GM12874 (cell line): ENCODE measurements around the gene EDAR.

Experiments used
- CTCF ChIP-seq: IDR thresholded peaks from 2 replicates; pipeline ENCODE4 v1.5.1; 2011; ENCODE audit warnings: low read depth, mild to moderate bottlenecking, control low read depth, low read length, moderate library complexity; ENCODE audit not compliant: insufficient read depth

EDAR gene

GRCh38 chr2:109017017-109017416 lies 28.0 kb upstream of the EDAR start:
- no peak for TF ChIP-seq CTCF

GRCh38 chr2:109016376-109016775 lies 27.4 kb upstream of the EDAR start:
- TF ChIP-seq CTCF: no peak

- no peak for TF ChIP-seq CTCF
These were observed 25.5 kb upstream of the EDAR start for GRCh38 chr2:109014476-109014875.

GRCh38 chr2:109013051-109013450 lies 24.0 kb upstream of the EDAR start:
- no peak for TF ChIP-seq CTCF

- TF ChIP-seq CTCF: no peak
These were observed 21.0 kb upstream of the EDAR start for GRCh38 chr2:109009920-109010610.

GRCh38 chr2:109006971-109007370 lies 18.0 kb upstream of the EDAR start:
- no peak for TF ChIP-seq CTCF

GRCh38 chr2:109005686-109006204 lies 16.7 kb upstream of the EDAR start:
- TF ChIP-seq CTCF: no peak
